NCI-H1417 (cell line): ENCODE data around the gene SLC5A4.
A peak's percentile ranks its signal among the peaks of the same experiment; 100 is the strongest.
"Not testable (repeated sequence)": the region's sequence is repeated elsewhere in the genome, so short reads cannot be mapped to it uniquely, and the experiment has no call there.

Experiments used
- DNase-seq, 3 experiments: peaks; one replicate each; lab custom pipeline; 2025; lab: John Stamatoyannopoulos, UW

SLC5A4 gene

DNA sequence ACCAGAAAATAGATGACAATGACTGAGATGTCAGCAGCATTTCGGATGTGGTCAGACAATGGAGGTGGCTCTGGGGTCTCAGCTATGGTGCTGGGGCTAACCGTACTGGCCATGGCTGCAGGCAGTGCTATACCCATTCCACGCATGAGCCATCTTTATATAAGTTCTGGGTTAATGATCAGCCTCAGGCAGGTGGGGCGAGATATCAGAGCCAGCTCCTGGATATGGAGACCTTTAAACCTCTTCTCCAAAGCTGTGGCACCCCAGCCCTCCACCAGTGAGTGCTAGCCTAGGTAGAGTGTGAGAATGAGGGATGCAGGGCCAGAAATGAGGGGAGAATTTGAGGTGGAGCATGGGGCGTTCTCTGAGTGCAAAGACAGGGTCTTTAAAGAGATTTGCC lies at the start of gene SLC5A4:
Gene SLC5A4 (minus strand): TSS at position 131 of the 400 bp plus-strand sequence. CDS start 18 bp downstream, at position 113.
- no peak for DNase-seq

DNA sequence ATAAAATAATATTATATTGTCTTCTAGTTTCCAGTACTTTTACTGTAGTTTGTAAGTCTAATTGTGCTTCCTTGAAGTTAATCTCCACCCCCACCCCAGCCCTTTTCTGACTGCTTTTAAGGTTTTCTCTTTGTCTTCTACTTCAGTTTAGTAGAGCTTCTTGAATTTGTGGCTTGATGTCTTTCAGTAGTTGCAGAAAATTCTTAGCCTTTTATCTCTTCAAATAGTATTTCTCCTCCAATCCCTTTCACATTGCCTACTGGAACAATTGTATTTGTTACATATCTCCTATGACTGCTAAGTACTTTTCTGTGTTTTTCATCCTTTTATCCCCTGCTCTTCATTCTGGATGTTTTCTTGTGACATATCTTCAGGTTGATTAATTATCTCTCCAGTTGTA lies 38.8 kb upstream of the SLC5A4 start:
- DNase-seq = not testable (repeated sequence)

DNA sequence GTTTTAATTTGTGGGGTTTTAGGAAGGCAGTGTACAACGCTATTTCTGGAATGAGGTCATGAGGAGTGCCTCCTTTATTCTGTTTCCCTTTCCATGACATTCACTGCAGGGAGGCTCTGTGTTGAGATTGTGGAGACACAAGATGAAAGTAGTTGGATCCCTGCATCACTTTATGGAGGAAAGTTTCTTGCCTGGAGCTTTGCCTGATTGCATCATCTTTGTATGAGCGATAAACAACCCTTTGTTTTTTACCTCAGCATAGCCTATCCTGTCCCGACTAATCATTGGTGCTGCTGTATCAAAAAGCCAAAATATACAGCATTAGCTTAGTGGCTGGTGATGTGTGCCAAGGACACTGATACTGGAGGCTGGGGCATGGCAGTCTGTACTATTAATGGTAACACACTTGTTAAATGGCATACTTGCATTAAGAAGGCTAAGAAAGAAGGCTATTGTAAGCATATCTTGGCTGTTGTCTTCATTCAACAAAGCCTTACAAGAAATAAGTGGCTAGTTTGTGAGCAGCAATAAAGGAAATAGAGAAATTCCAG lies 31.2 kb upstream of the SLC5A4 start:
- DNase-seq = no peak

DNA sequence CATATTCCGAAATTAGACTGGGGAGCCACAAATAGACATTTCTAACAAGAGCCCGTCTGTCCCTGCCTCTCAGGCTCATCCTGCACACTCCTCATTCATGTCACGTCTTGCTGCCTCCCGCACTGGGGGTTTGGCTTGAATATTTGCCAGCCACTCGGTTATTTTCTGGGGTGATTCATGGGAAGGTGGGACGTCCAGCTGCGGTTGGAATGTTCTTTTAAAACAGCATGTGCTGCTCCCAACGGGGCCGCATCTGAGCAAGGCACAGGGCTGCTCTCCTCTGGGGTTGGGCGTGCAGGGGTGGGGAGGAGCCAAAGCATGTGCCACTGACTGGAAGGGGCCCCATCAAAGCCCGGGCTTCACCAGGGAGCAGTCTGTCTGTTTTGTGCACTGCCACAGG lies 25.9 kb upstream of the SLC5A4 start:
- DNase-seq = no peak

DNA sequence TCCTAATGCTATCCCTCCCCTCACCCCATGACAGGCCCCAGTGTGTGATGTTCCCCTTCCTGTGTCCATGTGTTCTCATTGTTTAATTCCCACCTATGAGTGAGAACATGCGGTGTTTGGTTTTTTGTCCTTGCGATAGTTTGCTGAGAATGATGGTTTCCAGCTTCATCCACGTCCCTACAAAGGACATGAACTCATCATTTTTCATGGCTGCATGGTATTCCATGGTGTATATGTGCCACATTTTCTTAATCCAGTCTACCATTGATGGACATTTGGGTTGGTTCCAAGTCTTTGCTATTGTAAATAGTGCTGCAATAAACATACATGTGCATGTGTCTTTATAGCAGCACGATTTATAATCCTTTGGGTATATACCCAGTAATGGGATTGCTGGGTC lies 20.2 kb upstream of the SLC5A4 start:
- DNase-seq = not testable (repeated sequence)

DNA sequence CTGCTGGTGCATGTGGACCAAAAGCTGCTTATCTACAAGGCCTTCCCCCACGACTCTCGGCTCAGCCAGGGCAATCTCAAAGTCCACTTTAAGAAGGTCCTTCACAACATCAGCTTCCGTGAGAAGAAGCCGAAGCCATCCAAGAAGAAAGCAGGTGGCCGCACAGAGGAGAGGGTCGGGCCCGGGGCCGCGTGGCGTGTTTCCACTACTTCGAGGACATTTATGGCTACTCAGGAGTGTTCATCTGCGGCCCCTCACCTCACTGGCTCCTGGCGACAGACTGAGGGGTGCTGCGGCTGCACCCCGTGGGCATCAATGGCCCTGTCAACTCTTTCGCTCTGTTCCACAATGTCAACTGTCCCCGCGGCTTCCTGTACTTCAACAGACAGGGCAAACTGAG lies 16.2 kb upstream of the SLC5A4 start:
- no peak for DNase-seq

DNA sequence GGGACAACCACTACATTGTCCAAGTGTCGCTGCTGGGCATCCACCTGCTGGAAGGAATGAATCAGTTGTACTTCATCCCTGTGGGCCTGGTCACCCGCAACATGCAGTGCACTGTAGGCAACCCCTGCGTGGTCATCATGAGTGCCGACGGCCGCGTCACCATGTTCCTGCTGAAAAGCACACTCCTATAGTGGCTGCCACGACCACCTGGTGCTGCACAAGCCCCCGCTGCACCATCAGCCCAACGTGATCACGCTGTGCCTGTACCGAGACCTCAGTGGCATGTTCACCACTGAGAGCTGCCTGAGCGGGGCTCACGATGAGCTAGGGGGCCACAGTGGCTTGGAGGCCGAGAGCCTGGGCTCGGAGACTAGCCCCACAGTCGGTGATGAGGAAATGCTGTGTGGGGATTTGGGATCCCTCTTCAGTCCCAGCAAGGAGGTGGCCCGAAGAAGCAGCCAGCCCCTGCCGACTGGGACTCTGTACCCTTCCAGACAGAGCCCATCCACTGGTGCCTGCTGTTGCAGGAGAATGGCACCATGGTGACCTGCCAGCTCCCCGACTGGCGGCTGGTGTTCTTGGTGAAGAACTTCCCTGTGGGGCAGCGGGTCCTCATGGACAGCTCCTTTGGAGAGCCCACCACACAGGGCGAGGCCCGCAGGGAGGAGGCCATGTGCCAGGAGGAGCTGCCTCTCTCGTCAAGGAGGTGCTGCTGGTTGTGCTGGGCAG lies 15.7 kb upstream of the SLC5A4 start:
- no peak for DNase-seq

DNA sequence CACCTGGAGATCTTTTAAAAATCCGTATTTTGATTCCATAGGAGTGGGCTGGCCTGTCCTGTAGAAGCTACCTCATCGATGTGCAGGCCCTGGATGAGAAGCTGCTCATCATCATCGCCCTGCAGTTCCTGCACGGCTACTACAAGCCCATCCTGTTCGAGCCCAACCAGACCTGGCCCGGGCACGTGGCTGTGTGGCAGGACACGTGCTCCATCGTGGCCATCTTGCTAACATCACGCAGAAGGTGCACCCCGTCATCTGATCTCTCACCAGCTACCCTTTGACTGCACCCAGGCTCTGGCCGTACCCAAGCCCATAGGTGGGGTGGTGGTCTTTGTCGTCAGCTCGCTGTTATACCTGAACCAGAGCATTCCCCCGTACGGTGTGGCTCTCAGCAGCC lies 14.2 kb upstream of the SLC5A4 start:
- no peak for DNase-seq

DNA sequence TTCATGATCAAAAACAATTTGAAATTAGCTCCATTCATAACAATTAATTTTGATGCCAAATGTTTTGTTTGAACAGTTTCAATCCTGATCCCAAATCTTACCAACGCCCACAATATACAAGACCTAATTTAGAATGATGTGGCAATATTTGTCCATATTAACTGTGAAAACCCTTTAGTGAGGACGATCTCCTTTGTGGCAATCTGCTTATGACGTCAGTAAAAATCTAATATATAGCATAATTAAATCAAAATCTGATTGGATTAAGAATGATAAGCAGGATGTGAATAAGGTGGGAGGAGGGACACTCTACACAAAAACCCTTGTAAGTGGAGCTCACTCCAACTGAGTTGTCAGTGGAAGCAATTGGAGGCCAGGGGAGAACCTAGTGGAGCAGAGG lies 11.9 kb upstream of the SLC5A4 start:
- DNase-seq = no peak

DNA sequence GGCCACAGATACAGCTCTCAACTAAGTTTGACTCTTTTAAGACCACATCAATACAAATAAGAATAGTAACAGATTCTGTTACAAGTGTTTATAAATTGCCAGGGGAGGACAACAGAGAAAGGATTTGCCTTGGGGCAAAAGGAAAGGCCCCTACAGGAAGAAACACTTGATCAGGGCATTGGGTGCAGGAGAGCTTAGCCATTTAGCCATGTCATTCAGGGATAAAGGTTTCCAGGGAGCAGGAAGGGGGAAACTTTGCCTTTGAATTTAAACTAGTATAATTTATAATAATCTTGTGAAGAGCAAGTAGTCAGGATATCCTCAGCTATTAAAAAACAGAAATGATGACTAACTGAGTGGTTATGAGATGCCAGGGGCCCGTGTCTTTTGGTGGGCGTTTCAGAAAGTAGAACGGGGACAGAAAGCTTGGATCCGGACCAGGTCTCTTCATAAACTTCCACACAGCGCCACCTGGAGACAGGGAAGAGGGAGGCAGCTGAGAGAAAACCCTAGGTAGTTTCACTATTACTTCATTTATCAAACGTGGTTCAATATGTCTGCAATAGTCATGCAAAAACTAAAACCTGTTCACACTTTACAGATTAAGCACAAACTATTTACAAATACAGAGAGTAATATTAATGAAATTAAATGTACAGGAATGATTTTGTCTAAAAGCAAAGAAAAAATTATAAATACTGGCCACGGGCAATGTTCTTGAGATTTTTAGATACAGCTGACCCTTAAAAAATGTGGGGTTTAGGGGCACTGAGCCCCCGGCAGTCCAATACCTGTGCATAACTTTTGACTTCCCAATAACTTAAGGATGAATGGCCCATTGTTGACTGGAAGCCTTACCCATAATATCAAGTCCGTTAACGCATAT lies 11.0 kb upstream of the SLC5A4 start:
- DNase-seq = peak; percentile 42 to 77 (median 56)

DNA sequence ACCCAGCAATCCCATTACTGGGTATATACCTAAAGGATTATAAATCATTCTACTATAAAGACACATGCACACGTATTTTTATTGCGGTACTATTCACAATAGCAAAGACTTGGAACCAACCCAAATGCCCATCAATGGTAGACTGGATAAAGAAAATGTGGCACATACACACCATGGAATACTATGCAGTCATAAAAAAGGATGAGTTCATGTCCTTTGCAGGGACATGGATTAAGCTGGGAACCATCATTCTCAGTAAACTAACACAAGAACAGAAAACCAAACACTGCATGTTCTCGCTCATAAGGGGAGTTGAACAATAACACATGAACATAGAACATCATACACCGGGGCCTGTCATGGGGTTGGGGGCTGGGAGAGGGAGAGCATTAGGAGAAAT lies 8.5 kb upstream of the SLC5A4 start:
- DNase-seq = not testable (repeated sequence)

DNA sequence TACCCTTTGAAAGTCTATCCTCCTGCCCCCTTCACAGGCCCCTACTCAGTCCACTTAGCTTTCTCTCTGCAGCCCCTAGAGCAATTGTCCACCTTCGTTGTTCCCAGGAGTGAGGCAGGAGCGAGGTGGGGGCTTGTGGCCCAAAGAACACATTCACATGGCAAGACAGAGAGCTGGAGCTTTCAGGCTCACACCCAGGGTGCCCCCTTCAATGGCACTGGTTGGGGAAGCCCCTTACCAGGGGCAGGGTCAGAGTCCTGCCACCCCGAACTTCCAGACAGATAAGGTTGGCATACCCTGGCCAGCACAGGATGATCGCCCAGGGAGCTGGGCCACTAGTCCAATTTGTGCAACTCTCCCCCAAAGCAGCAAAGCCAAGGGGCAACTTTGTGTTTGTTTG lies 6.2 kb upstream of the SLC5A4 start:
- DNase-seq = no peak

DNA sequence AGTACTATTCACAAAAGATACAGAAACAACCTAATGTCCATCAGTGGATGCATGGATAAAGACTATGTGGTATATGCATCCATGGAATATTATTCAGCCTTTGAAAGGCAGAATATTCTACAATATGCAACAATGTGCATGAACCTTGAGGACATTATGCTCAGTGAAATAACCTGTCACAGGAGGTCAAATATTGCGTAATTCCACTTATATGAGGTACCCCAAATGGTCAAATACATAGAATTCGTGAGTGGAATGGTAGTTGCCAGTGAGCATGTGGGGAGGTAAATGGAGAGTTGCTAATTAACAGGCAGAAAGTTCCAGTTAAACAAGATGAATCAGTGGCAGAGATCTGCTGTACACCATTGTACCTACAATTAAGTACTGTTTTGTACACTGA lies 3.6 kb upstream of the SLC5A4 start:
- no peak for DNase-seq

DNA sequence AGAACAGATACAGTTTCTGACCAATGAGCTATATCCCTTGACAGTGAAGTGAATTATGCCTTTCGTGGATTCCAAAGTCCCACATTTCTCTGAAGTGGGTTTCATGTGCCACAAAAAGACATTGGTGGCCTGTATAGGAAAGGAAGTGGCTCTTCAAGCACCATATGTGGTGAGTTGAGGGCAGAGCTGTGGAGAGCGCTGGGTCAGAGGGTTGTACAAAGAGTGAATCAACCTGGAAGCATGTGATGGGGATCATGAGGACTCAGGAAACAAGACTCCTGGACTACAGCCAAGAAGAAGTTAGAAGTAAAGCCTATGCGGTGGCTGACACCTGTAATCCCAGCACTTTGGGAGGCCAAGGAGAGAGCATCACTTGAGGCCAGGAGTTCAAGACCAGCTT lies 579 bp upstream of the SLC5A4 start:
- DNase-seq = no peak

DNA sequence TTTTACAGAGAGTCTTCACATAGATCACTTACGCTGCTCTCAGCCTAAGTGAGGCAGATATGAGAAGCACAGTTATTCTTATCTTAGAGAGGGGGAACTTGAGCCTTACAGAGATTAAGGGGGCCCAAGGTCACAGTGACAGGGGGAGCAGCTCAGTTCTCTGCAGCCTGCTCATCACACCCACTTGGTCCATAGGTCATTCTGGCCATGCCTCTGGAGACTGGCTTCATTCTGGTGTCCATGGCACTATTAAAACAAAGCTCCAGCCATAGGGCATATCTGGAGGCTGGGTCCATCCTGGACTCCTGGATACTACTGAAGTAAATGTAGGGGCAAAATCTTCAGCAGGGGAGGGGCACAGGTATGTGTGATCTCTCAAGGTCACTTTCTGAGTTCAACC lies 5.9 kb downstream of the SLC5A4 start:
- no peak for DNase-seq

DNA sequence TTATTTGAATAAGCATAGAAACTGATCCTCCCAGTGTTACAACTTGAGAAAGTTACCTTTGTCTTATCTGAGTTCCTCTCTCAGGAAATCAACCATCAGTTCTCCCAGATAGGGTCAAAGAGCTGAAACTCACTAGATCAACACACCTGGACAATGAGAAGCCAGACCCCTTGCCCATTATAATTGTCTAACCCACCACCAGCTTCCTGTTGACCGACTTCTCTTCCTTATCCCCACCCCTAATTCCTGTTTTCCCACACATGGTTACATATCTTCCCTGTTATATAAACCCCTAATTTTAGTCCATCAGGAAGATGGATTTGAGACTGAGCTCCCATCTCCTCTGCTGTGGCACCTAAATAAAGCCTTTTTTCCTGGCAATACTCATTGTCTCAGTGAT lies 6.9 kb downstream of the SLC5A4 start:
- DNase-seq = no peak

DNA sequence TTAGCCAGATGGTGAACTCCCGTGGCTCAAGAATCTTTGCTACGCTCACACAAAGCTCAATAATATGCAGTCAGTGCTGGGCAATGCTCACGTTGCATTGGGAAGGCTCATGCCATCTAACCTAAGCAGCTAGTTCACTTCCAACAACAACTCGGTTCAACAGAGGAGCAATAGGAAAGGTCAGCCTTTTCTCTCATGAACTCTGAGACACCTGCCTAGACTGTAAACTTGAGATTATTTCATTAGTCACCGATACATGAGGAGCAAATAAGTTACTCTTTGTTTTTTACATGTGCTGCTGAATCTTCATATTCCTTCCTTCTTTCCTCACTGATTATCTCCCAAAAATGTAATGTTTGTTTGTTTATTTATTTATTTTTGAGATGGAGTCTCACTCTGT lies 9.0 kb downstream of the SLC5A4 start:
- DNase-seq = no peak

DNA sequence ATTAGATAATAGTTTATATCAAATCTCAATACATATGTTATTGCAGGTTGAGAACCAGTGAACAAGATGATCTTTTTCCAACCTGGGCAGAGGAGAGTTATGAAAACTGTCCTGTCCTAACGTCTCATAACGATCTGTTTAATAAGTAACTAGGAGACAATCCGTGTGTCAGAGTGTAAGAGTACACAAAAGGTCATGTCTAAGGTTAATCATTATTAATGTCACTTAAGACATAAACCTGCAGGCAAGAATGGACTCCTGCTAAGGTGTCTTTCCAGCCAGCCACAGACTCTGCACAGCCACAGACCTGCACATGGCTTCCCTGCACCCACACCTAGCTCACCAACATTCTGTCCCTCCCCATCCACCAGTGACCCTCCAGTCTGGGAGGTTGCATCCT lies 10.1 kb downstream of the SLC5A4 start:
- DNase-seq = peak in 1 of 3 experiments; percentile 1

DNA sequence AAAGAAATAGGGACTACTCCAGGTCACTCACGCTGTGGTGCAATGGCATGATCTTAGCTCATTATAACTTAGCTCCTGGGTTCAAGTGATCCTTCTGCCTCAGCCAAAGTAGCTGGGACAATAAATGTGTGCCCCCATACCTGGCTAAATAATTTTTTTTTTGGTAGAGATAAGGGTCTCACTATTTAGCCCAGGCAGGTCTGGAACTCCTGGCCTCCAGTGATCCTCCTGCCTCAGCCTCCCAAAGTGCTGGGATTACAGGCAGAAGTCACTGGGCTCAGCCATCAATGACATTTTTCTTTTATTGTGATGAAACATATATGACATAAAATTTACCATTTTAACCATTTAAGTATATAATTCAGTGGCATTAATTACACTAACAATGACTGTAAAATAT lies 10.6 kb downstream of the SLC5A4 start:
- no peak for DNase-seq

DNA sequence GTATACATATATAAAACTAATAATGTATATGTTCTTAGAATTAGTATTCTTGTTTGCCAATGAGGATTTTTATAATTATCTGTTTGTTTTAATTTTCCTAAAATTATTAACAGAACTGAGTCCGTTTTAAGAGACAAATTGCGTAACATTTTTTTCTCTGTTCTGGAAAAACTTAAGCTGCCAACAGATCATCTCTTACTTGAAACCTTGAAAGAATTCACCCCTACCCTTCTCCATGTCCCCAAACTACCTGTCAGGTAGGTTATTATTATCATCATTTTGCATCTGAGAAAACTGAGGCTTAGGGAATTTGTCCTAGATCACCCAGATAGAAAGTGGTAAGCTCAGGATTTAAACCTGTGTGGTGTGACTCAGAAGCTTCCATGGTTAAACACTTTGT lies 14.7 kb downstream of the SLC5A4 start:
- no peak for DNase-seq

DNA sequence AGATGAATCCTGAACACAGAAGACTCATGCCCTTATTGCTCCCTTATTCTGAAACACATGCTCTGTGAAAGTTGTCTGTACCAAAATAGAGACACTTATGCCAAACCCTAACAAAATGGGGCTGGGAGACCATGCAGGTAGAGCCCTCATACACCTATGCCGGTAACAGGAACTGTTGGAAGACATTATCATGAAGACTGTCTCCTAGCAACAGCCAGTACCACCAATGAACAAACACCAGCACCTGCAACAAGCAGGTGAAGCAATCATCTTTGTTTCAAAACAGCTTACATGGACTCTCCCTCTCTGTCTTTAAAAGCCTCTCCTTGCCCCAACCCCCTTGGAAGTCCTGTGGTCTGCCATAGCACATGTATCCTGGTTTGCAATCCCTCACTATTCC lies 17.2 kb downstream of the SLC5A4 start:
- peak; percentile 17 to 64 (median 17) for DNase-seq

DNA sequence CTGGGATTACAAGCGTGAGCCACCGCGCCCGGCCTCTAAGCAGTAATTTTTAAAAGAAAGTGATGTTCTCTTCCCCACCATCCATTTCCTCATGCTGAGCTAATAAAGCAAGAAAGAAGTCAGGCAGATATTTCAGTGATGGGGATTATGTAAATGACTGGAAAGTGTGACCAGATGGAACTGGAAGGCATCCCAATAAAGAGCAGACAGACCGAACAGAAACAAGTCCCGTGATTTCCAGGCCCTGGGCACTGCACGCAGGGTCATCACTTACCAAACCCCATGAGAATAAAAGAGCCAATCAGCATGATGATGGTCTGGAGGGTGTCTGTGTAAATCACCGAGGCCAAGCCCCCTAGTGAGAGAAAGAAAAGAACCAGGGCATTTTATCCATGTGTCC lies 18.2 kb downstream of the SLC5A4 start:
- DNase-seq = peak in 1 of 3 experiments; percentile 11

DNA sequence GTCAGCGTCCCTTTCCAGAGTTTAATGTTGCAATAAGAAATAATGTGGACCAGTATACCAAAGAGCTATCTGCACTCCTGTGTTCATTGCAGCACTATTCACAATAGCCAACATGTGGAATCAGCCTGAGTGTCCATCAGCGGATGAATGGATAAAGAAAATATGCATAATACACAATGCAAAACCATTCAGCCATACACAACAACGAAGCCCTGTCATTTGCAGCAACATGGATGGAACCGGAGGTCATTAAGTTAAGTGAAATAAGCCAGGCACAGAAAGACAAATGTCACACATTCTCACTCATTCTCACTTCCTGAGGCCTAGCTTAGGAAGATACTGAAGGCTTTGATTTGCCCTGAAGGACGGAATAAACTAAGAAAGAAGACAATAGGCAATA lies 22.1 kb downstream of the SLC5A4 start:
- DNase-seq = no peak
